H1 (cell line): ENCODE measurements around the gene TPSG1. TPM values are rescaled to one million over a fixed set of nuclear protein-coding genes. Genes with fewer than 3 reads are reported as not detected.

ENCODE experiments used
- CTBP2 ChIP-seq: IDR thresholded peaks from 2 replicates; pipeline ENCODE4 v1.7.0; 2011; ENCODE audit warnings: borderline replicate concordance, mild to moderate bottlenecking, moderate library complexity, mixed read lengths, low read length; ENCODE audit not compliant: insufficient read depth, insufficient read length
- SUZ12 ChIP-seq: fragments of 200-600 bp; sonication (generic); IDR thresholded peaks from 2 replicates; pipeline ENCODE4 v1.6.1; 2012; ENCODE audit warnings: mild to moderate bottlenecking, inconsistent platforms, low read length, moderate library complexity, mixed read lengths
- polyA plus RNA-seq, 7 experiments: library from polyadenylated mRNA; depleted of rRNA in 3 of 7; stranded (reverse) in 5 of 7; unstranded in 2 of 7; fragments of >200 nt in 5 of 7; fragments of 200-250 nt in 2 of 7; gene quantifications; 1 replicate in 5 of 7; 2 replicates in 1 of 7; 4 replicates in 1 of 7; pipeline versions ENCODE4 v1.2.1 to v1.2.3, GENCODE V29; 2011 to 2013; ENCODE audit warnings: missing spikeins in 2 of 7, mixed read lengths in 2 of 7
- total RNA-seq: library from RNA; stranded (reverse); fragmentation: NEBNext Ultra II Directional; extraction: Animal tissue kit (Norgen Biotek cat#: 25700); gene quantifications from 2 replicates; pipeline ENCODE4 v1.2.1, GENCODE V29; 2021
- TF ChIP-seq, protein P1 (sequence below): IDR thresholded peaks from 2 replicates; pipeline ENCODE4 v1.6.1; 2012; ENCODE audit warnings: inconsistent platforms

TPSG1 gene
- total and polyA plus RNA-seq, 2 of the 8 experiments (the other 6 are each of a cell fraction or from before 2014, with no cell fraction given), result not detected

DNA sequence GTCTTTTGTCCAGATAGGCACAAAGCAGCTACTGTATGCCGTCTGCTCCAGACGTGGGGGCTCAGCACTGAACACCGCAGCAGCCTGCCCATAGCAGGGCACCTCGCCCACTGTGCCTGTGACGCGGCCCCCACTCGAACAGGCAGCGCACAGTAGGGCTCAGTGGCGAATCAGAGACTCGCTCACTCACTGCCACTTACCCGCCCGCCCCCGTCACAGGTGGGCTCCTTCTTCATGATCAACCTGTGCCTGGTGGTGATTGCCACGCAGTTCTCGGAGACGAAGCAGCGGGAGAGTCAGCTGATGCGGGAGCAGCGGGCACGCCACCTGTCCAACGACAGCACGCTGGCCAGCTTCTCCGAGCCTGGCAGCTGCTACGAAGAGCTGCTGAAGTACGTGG, 23.6 kb downstream of the TPSG1 start (continued):
- TF ChIP-seq CTBP2, result no peak
- TF ChIP-seq, protein P1, sequence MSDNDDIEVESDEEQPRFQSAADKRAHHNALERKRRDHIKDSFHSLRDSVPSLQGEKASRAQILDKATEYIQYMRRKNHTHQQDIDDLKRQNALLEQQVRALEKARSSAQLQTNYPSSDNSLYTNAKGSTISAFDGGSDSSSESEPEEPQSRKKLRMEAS, result no peak
- no peak for TF ChIP-seq SUZ12
- TF ChIP-seq, all 59 proteins: peak for 0
